ENCODE results near the gene FCHO2. TPM values are rescaled to one million over a fixed set of nuclear protein-coding genes. Genes with fewer than 3 reads are reported as not detected.

The FCHO2 gene
- total RNA-seq, 1 experiment from 2014 or later: 5.8 TPM

- H2BK15ac ChIP-seq (ENCODE audit: low read depth, low read length): no peak overlapping the region
- H2BK20ac ChIP-seq (ENCODE audit: low read depth, low read length, poor library complexity, severe bottlenecking): no peak overlapping the region
- H3K23ac ChIP-seq (ENCODE audit: insufficient read length, low read depth, low read length): no peak overlapping the region
- H3T11ph ChIP-seq (ENCODE audit: low read length): no peak overlapping the region
- H3K79me2 ChIP-seq (ENCODE audit: insufficient read depth, low read length): no peaks in the 10 kb centered on the region
- no peak overlapping the region for H3K27ac ChIP-seq (ENCODE audit: insufficient read length, low read depth, low read length)
- H3K56ac ChIP-seq (ENCODE audit: insufficient read length, low read depth, low read length): no peak overlapping the region
- no peaks in the 10 kb centered on the region for H4K20me1 ChIP-seq (ENCODE audit: control insufficient read depth, insufficient read depth, insufficient read length)
- no peaks in the 10 kb centered on the region for H3K27me3 ChIP-seq (ENCODE audit: insufficient read depth, low read length)
- DNase-seq: no peak
- H3K9ac ChIP-seq (ENCODE audit: extremely low read depth, insufficient read length, low read length): no peak overlapping the region
- no peaks in the 10 kb centered on the region for H3K23me2 ChIP-seq (ENCODE audit: insufficient read length, low read depth, low read length, poor library complexity, severe bottlenecking)
- H4K5ac ChIP-seq (ENCODE audit: insufficient read length, low read depth, low read length): no peak overlapping the region
- H3K18ac ChIP-seq (ENCODE audit: insufficient read length, low read depth, low read length): no peak overlapping the region
- TF ChIP-seq, protein P1, sequence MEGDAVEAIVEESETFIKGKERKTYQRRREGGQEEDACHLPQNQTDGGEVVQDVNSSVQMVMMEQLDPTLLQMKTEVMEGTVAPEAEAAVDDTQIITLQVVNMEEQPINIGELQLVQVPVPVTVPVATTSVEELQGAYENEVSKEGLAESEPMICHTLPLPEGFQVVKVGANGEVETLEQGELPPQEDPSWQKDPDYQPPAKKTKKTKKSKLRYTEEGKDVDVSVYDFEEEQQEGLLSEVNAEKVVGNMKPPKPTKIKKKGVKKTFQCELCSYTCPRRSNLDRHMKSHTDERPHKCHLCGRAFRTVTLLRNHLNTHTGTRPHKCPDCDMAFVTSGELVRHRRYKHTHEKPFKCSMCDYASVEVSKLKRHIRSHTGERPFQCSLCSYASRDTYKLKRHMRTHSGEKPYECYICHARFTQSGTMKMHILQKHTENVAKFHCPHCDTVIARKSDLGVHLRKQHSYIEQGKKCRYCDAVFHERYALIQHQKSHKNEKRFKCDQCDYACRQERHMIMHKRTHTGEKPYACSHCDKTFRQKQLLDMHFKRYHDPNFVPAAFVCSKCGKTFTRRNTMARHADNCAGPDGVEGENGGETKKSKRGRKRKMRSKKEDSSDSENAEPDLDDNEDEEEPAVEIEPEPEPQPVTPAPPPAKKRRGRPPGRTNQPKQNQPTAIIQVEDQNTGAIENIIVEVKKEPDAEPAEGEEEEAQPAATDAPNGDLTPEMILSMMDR (conservative IDR thresholded peaks at IDR 0.05): no peak
- no peak overlapping the region for H4K8ac ChIP-seq (replicated peaks; ENCODE audit: insufficient read length, low read depth, low read length)
- Mint-ChIP-seq H3K27ac (no peak overlapping the region), H3K27me3 (ENCODE audit: low read depth) (no peaks in the 10 kb centered on the region), H3K9me3 (no peaks in the 10 kb centered on the region; a peak in 2 of 5 replicates), H3K36me3 (ENCODE audit: insufficient read depth in 1 of 3, low read depth in 3 of 3) (no peaks in the 10 kb centered on the region), H3K4me1 (peaks cover 13 to 14% of the 10 kb centered on the region in 2 experiments), H3K4me3 (no peak overlapping the region)
- no peak overlapping the region for H2BK5ac ChIP-seq (ENCODE audit: insufficient read length, low read length)
- no peaks in the 10 kb centered on the region for H3K79me1 ChIP-seq (ENCODE audit: insufficient read depth, low read depth, low read length, poor library complexity, severe bottlenecking)
- no peak overlapping the region for H3K4ac ChIP-seq (ENCODE audit: low read depth, low read length)
- H2AK5ac ChIP-seq (ENCODE audit: insufficient read length, low read length): no peak overlapping the region
- no peak overlapping the region for H4K91ac ChIP-seq (ENCODE audit: insufficient read length, low read depth, low read length)
- H2BK120ac ChIP-seq (ENCODE audit: low read depth, low read length, poor library complexity, severe bottlenecking): no peak overlapping the region
- no peak overlapping the region for H3K14ac ChIP-seq (ENCODE audit: insufficient read depth, low read length)
- H3K4me2 ChIP-seq (ENCODE audit: insufficient read depth, insufficient read length, low read length): no peak overlapping the region
- no peak overlapping the region for H2AFZ ChIP-seq (ENCODE audit: low read length)
- no peaks in the 10 kb centered on the region; the same call in 1 of the 2 replicates for H3K4me1 ChIP-seq (ENCODE audit: insufficient read depth, low read length)
- H2BK12ac ChIP-seq (ENCODE audit: insufficient read length, low read depth, low read length): no peak overlapping the region
- no peaks in the 10 kb centered on the region for H3K9me3 ChIP-seq (ENCODE audit: control insufficient read depth, low read depth, low read length)
These were observed 87.2 kb downstream of the FCHO2 start for GRCh38 chr5:73042993-73043392.
